GM18505 (cell line): ENCODE data around the gene NIPA2.

Experiments
- ATAC-seq: cut with Tn5 transposase; IDR thresholded peaks from one replicate; pipeline ENCODE4 v1.9.1; 2021; ENCODE audit not compliant: unreplicated experiment
- POLR2A ChIP-seq: IDR thresholded peaks from 4 replicates; pipeline ENCODE4 v1.6.1; 2011; ENCODE audit warnings: borderline replicate concordance; ENCODE audit not compliant: insufficient read depth, insufficient read length; ENCODE audit errors: extremely low read depth

The NIPA2 gene

DNA sequence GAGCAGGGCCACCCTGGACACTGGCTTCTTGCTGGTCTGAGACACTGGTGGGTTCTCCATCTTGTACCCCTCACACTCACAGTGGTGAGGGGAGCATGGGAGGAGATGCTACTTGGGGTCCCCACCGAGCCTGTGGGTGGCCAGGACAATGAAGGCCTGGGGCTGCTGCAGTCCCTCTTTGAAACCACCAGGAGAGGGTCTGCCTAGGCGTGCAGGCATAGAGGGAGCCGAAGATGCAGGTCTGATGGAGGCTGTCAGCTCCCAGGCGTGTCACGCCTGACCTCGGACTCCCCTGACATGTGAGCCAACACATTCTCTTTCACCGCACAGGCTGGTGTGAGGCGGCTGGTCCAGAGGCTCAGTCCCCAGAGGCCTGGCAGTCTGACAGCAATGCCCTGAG lies 39.1 kb downstream of the NIPA2 start:
- no peak for TF ChIP-seq POLR2A
- ATAC-seq, result no peak

DNA sequence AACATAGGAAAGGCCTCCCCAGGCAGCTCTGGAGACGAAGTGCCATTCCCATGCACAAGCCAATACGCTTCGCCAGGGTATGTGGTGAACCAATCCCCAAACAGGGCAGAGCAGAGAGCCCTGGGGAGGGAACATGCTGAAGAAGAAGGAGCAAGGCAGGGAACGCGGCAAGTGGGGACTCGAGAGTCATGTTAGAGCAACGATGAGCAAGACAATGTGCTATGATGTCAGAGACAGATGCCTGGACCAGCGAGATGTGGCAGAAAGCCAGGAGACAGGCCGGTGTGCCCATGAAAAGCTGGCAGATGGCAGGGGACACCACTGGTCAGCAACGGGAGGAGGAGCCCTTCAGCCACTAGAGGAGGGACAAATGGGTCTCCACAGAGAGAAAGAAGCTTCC lies 39.6 kb downstream of the NIPA2 start:
- ATAC-seq, result no peak
- TF ChIP-seq POLR2A, result no peak

DNA sequence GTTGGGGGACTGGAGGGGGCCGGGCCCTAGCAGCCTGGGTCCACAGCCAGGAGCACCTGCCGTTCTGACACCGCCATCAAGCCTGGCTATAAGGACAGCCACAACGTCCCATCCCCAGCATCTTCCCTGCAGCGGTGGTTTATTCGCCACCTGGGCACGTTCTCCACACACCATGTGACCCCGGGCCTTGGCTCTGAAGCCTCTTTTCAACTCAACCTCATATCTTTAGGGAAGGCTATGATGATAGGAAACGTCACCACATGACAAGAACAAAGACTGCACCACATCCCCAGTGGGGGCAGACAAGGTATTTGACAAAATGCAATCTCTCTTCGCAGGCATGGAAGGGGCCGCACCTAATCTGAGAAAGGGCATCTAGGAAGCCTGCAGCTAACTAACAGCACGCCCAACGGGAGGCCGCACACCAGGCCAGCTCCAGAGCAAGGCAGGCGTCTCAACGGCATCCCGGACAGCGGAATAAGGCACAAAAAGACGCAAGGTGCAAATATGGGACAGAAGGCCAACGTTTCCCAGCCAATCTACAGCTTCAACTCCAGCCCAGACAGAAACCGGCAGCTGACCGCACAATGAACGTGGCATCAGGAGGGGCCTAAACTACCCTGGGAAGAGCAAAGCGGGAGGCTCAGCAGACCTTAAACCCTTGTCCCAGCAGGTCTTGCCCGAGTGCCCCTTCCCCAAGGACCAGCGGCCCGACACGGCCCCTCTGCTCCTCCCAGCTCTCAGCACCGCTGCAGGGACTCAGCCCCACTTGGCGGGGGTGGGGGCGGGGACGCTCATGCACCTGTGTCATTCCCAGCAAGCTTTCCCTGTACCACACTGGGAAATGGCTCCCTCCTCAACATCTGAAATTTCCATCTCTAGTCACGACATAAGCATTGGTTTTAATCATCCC lies 41.9 kb downstream of the NIPA2 start:
- TF ChIP-seq POLR2A, result no peak
- ATAC-seq, result no peak

DNA sequence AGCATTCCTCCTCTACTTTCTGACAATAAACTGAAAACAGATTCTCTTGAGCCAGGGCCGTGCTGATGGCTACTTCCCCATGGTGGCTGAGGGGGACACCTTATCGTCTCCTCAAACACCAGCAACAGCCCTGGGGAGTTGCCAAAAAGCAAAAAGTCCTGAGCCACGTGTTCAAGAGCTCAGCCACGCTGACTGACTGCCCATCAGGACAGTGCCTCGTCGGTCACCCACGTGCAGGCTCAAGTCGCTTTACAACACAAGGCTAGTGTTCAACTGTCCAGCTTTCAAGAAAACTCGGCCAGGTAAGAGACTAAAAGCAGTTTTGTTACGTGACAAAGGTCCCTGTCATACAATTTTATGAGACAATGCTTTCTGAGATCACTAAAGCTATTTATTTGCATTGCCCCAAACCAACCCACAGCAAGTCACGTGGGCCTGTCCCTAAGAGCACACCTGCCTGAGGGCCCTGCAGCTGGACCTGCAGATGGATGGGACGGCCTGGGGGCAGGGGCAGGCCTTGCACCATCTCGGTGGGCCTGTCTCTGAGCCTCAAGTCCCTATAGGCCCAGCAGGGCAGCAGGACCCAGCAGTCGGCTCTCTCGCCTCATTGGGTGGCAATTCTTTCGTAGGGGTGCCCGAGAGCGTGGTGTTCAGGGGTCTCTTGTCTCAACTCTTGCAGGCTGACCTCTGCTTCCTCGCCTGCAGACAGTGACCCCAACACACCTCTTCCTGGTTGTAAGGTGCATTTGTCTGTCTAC lies 42.7 kb downstream of the NIPA2 start:
- no peak for TF ChIP-seq POLR2A
- no peak for ATAC-seq

DNA sequence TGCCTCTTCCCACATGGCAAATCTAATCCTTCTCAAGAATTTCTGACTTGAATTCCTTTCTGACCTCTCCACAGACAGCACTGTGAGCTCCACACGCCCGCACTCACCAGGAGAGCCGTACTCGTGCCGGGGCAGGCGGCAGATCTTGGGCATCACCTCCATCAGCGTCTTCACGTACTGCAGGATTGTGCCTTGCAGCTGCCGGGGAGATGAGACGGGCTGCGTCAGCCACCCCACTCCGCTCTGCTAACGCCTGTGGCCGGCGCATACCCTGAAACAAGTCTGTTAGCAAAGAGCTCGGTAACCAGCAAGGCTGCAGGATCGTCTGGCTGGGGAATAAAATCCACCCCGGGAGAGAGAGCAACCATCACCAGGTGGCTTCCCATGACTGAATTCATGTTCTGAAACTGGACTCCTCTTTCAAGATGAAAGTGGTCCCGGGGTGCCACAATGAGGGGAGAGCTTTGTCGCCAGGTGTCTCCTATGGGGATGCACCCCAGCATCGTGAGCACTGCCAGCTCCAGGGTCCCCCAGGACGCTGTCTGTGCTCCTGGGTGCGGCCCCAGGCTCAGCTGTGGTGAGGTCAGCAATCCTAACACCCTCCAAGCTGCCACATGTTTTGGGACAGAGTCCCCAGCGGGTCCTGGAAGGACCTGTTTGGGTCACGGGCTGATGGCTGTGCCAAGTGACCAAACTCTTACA lies 43.4 kb downstream of the NIPA2 start:
- no peak for TF ChIP-seq POLR2A
- no peak for ATAC-seq

DNA sequence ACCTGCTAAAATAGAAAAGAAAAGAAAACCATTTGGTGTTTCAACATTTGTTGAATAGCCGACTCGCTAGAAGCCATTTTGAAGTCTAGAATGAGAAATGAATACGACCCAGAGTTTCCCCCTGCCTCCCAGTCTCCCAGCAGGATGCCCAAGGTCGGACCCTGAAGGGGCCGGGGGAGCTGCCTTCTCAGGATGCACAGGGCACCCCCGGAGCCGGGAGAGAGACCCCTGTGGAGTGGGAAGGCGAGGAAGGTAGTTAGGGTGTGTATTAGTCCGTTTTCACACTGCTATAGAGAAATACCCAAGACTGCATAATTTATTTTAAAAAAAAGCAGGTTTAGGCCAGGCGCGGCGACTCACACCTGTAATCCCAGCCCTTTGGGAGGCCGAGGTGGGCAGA lies 44.7 kb downstream of the NIPA2 start:
- no peak for TF ChIP-seq POLR2A
- no peak for ATAC-seq

DNA sequence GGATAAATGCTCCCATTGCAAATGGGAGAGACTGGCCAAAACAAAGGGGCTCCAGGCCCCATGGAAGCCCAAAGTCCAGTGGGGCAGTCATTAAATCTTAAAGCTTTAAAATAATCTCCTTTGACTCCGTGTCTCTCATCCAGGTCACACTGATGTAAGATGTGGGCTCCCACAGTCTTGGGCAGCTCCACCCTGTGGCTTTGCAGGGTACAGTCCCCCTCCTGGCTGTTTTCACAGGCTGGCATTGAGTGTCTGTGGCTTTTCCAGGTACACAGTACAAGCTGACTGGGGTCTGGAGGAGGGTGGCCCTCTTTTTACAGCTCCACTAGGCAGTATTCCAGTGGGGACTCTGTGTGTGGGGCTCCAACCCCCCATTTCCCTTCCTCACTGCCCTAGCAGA lies 45.9 kb downstream of the NIPA2 start:
- TF ChIP-seq POLR2A, result no peak
- ATAC-seq, result no peak

DNA sequence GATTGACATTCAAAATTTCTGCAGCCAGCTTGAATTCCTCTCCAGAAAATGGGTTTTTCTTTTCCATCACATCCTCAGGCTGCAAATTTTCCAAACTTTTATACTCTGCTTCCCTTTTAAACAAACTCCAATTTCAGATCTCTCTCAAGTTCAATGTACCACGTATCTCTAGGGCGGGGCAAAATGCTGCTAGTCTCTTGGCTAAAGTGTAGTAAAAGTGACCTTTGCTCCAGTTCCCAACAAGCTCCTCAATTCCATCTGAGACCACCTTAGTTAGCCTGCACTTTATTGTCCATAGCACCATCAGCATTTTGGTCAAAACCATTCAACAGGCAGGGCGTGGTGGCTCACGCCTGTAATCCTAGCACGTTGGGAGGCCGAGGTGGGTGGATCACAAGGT lies 46.7 kb downstream of the NIPA2 start:
- no peak for TF ChIP-seq POLR2A
- no peak for ATAC-seq

DNA sequence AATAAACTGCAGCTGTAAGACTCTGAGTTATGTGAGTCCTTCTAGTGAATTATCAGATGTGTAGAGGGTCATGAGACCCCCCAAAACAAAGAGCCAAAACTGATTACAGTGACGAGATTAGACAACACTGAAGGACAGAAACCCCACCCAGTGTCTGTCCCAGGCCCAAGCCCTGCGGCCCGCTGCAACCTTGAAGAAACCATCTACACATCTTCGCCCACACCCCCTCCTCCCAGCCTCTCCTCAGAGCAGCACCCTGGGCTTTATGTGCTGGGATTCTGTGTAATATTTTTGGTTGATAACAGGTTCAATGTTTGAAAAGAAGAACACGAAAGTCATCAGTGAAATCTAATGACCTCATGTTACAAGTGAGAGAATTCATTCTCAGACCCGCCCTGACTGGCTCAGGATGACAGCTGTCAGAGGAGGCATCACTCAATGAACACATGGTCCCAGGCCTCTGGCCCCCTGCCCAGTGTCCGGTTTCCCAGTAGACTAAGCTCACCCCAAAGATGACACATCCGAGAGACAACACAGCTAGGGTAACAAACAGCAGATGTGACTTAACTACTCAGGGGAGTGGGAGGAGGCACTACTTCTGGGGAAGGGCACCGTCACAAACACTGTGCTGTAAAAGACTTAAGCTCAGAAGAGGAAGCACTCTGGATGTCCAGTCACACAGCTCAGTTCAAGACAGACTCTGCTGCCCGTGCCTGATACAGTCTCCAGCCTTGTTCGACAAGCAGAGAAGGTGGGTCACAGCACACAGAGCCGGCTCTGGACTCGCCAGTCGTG lies 48.9 kb downstream of the NIPA2 start:
- no peak for TF ChIP-seq POLR2A
- no peak for ATAC-seq

DNA sequence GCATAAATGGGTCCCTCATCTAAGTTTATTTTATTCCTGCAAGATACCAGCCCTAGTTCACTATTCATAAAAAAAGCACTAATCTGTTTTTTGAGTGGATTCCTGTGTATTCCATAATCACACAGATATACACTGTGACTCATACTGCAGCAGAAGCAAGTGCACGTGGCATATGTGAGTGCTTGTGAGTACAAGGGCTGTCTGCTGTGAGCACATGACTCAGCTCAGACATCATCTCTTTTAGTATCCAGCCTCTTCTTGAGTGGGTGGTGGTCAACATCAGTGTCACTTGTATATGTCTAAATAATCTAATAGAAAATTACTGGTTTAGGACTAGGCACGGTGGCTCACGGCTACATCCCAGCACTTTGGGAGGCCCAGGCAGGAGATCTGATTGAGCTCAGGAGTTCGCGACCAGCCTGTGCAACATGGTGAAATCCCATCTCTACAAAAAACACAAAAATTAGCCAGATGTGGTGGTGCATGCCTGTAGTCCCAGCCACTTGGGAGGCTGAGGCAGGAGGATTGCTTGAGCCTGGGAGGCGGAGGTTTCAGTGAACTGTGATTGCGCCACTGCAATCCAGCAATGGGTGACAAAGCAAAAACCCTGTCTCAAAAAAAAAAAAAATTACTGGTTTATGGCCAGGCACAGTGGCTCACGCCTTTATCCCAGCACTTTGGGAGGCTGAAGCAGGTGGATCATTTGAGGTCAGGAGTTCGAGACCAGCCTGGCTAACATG lies 49.8 kb downstream of the NIPA2 start:
- no peak for ATAC-seq
- TF ChIP-seq POLR2A, result no peak

DNA sequence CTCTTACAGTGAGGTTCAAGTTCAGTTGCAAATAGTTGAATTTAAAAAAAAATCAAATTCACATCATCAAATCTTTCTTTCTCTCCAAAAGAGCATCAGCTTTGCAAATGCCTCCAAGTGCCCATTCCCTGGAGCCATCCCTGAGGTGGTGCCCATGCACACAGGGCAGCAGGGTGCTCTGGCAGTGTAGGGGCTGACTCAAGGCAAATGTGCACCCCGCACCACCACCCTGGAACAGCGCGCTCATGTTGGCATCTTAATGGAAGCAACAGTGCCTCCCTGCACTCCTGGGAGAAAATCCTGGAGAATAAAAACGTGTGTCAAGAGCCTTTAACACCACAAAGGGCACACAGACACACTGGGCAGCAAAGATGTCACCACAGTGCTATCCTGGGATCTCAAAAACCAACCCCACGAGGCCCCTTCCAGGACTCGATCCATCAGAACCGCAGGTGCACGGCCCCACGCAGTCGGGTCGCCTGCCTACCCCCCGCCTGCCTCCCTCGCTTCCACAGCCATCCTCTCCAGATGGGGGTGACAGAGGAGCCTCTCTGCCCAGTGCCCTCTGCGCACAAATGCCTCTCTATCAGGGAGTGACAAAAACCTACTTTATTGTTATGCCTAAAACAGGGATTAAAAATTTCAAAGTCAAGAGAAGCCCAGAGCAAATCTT lies 50.8 kb downstream of the NIPA2 start:
- TF ChIP-seq POLR2A, result no peak
- no peak for ATAC-seq

DNA sequence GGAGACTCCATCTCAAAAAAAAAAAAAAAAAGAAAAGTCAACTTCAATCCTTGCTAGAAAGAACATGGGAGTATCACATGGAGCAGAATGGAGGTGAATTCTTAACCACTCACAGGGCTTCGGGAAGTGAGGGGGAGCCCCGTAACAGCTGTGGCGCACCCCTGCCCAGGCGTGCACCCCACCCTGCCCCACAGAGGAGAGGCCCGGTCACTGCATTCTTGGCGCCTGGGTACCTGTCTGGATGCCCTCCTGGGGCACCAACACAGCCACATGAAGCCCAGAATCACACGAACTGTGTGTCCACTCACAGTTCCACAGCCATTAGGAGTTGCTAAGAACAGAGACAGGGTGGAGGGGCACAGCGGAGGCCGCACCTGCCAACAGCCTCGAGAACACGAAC lies 51.8 kb downstream of the NIPA2 start:
- no peak for TF ChIP-seq POLR2A
- ATAC-seq, result no peak
